Progenitor cell of endocrine pancreas (in vitro differentiated cells): Measurements from ENCODE around the gene GPR68. TPM values are rescaled to one million over a fixed set of nuclear protein-coding genes. Genes with fewer than 3 reads are reported as not detected.

Experiments
- DNase-seq: peaks from one replicate; pipeline ENCODE4 v3.0.0; 2021; ENCODE audit warnings: low spot score; ENCODE audit not compliant: unreplicated experiment
- H3K27ac Mint-ChIP-seq: 2 replicates; pipeline ENCODE4 v1.8.0; 2021; ENCODE audit warnings: mild to moderate bottlenecking, moderate library complexity, mixed read lengths
- H3K27me3 Mint-ChIP-seq: 2 replicates; pipeline ENCODE4 v1.8.0; 2021; ENCODE audit warnings: mixed read lengths
- H3K36me3 Mint-ChIP-seq: 2 replicates; pipeline ENCODE4 v1.8.0; 2022; ENCODE audit warnings: mixed read lengths; ENCODE audit not compliant: insufficient read depth
- H3K4me1 Mint-ChIP-seq: 2 replicates; pipeline ENCODE4 v1.8.0; 2021; ENCODE audit warnings: low read depth, mixed read lengths
- H3K4me3 Mint-ChIP-seq: 2 replicates; pipeline ENCODE4 v1.8.0; 2021; ENCODE audit warnings: low read depth, mild to moderate bottlenecking, moderate library complexity, mixed read lengths
- H3K9me3 Mint-ChIP-seq: 2 replicates; pipeline ENCODE4 v1.8.0; 2021; ENCODE audit warnings: low read depth, mixed read lengths
- total RNA-seq: library from RNA; stranded (reverse); gene quantifications from 2 replicates; pipeline ENCODE4 v1.2.1, GENCODE V29; 2021
- TF ChIP-seq, protein P1 (sequence below): fragments of 200-600 bp; sonication (generic); IDR thresholded peaks from one replicate; pipeline ENCODE4 v1.5.0; 2021; ENCODE audit warnings: antibody characterized with exemption, mild to moderate bottlenecking; ENCODE audit not compliant: unreplicated experiment

The GPR68 gene
- total RNA-seq, 1 donor from 2014 or later: 0.31 TPM

DNA sequence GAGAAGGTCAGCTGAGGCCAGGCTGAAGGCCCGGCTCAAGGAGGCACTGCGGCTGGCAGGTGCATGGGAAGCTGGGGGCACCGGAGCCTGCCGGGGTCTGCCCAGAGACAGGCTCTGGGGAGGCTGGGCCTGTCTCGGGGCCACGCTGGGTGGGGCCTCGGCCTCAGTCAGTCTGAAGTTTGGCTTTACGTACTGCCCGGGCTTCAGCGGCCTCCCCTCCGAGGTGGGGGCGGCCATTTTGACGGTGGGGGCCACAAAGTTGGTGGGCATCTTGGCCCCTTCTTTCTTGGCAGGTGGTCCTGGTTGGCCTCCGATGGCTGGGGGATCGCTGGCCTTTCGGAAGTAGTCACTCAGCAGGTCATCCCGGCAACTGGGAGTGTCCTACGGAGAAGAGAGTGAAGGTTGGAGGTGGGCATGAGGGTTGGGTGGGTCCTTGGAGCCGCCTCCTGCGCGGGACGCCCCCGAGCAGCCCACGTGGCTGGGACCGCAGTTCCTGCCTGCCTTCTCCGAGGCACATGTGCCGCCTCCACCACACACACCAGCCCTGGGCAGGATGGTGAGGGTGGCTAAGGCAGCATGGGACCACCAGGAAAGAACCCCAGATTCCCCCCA, 28.9 kb upstream of the GPR68 start:
- no peak overlapping the region for H3K27ac Mint-ChIP-seq
- H3K36me3 Mint-ChIP-seq: peaks cover 13% of the 10 kb centered on the region
- H3K4me1 Mint-ChIP-seq: peaks cover 5% of the 10 kb centered on the region
- no peaks in the 10 kb centered on the region for H3K27me3 Mint-ChIP-seq
- no peak overlapping the region for H3K4me3 Mint-ChIP-seq
- no peak for DNase-seq
- TF ChIP-seq, protein P1, sequence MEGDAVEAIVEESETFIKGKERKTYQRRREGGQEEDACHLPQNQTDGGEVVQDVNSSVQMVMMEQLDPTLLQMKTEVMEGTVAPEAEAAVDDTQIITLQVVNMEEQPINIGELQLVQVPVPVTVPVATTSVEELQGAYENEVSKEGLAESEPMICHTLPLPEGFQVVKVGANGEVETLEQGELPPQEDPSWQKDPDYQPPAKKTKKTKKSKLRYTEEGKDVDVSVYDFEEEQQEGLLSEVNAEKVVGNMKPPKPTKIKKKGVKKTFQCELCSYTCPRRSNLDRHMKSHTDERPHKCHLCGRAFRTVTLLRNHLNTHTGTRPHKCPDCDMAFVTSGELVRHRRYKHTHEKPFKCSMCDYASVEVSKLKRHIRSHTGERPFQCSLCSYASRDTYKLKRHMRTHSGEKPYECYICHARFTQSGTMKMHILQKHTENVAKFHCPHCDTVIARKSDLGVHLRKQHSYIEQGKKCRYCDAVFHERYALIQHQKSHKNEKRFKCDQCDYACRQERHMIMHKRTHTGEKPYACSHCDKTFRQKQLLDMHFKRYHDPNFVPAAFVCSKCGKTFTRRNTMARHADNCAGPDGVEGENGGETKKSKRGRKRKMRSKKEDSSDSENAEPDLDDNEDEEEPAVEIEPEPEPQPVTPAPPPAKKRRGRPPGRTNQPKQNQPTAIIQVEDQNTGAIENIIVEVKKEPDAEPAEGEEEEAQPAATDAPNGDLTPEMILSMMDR: no peak
- no peaks in the 10 kb centered on the region for H3K9me3 Mint-ChIP-seq

DNA sequence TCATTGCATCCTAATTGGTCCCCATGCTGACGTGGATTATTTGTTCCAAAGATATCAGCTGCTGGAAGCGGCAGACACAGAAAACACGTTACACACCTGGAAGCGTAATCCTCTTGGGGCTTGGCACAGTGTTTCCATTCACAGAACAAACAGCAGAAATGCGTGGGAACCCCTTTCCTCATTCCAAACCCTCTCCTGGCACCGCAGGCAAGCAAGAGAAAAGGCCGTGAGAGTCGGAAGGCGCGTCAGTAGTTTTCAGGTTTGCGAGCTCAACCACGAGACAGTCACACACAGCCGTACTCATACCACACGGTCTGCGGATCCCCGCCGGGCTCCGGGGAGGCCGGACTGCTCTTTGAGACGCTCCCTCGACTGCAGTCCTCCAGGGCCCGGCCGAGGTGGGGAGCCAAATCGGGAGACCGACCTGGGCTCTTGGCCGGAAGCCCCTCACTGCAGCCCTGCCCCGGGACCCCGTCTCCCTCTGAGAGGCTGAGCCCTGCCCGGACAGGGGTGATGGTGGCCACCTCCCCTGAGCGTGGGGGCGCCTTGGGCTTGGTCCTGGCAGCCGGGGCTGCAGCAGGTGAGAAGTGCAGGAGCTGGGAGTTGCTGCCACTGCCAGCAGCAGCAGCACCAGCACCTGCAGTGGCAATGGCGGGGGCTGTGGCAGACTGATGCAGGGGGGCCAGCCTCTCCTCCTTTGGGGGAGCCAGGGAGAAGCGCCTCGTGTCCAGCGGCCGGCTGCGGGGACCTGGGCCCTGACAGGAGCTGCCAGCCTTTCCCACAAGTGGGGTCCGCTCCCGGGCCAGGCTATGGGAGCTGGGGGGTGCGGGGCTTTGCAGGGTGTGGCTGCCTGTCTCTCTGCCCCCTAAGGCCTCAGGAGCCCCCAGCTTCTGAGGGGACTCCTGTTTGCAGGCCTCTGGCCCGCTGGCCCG, 28.1 kb upstream of the GPR68 start:
- Mint-ChIP-seq H3K27me3 (no peaks in the 10 kb centered on the region), H3K27ac (no peak overlapping the region), H3K36me3 (peaks cover 15% of the 10 kb centered on the region), H3K4me3 (no peak overlapping the region), H3K9me3 (no peaks in the 10 kb centered on the region), H3K4me1 (peaks cover 5% of the 10 kb centered on the region)
- DNase-seq: no peak
- TF ChIP-seq, protein P1: no peak

DNA sequence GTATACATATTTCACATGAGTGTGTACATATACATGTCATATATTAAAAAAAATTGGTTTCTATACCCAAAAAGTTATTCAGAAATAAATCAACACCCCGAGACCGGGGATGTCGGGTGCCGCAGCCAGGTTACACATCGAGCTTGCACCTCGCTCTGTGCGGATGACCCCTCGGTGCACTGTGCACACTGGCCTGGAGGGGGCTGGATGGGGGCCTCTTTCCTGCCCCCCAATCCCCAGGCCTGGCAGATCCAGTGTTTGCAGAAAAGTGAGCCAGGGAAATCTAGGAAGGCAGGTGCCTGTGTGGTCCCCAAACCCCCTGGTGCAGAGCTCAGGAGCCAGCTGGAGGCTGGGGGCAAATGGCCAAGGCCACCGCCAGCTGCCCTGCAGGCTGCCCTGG, 27.1 kb upstream of the GPR68 start:
- Mint-ChIP-seq H3K4me1 (peaks cover 5% of the 10 kb centered on the region), H3K36me3 (peaks cover 13% of the 10 kb centered on the region), H3K9me3 (no peaks in the 10 kb centered on the region), H3K27me3 (no peaks in the 10 kb centered on the region), H3K27ac (no peak overlapping the region), H3K4me3 (no peak overlapping the region)
- DNase-seq: no peak
- TF ChIP-seq, protein P1: no peak

DNA sequence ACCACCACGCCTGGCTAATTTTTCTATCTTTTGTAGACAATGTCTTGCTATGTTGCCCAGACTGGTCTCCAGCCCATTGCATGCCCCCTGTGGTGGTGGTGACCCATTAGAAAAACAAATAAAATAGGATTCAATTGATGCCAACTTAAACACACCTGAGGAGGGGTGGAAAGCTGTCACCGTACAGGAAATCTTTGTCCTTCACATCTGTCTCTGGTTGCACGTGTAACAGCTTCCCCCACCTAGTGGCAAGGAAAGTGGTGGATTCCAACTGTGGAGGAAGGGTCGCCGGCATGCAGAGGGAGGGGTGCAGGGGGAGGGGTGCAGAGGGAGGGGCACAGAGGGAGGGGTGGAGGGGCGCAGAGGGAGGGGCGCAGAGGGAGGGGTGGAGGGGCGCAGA, 26.1 kb upstream of the GPR68 start:
- H3K27ac Mint-ChIP-seq: no peak overlapping the region
- peaks cover 9% of the 10 kb centered on the region for H3K36me3 Mint-ChIP-seq
- TF ChIP-seq, protein P1: no peak
- no peaks in the 10 kb centered on the region for H3K9me3 Mint-ChIP-seq
- no peak for DNase-seq
- H3K27me3 Mint-ChIP-seq: peaks cover 5% of the 10 kb centered on the region
- H3K4me3 Mint-ChIP-seq: no peak overlapping the region
- no peaks in the 10 kb centered on the region for H3K4me1 Mint-ChIP-seq

GRCh38 chr14:91270188-91270587, 25.7 kb upstream of the GPR68 start:
- TF ChIP-seq, protein P1: no peak
- Mint-ChIP-seq H3K36me3 (peaks cover 9% of the 10 kb centered on the region), H3K27ac (no peak overlapping the region), H3K27me3 (peaks cover 9% of the 10 kb centered on the region), H3K4me1 (no peaks in the 10 kb centered on the region), H3K4me3 (no peak overlapping the region), H3K9me3 (no peaks in the 10 kb centered on the region)
- DNase-seq: no peak
